Loucy (cell line): ENCODE measurements around the gene CHD6.

ENCODE experiments used
- H2AFZ ChIP-seq: fragments of 200-600 bp; sonication (generic); 2 replicates; pipeline ENCODE4 v1.6.0; 2016; ENCODE audit warnings: antibody characterized with exemption, mild to moderate bottlenecking, low read length, moderate library complexity
- H3F3A ChIP-seq: fragments of 200-600 bp; 2 replicates; pipeline ENCODE4 v1.6.0; 2016; ENCODE audit warnings: antibody characterized with exemption, low read depth, mild to moderate bottlenecking
- H3K27me3 ChIP-seq: fragments of 200-600 bp; sonication (generic); 2 replicates; pipeline ENCODE4 v1.6.1; 2014; ENCODE audit warnings: low read length, mild to moderate bottlenecking; ENCODE audit not compliant: insufficient read depth, poor library complexity, severe bottlenecking
- H3K36me3 ChIP-seq: fragments of 200-600 bp; sonication (generic); 2 replicates; pipeline ENCODE4 v1.6.1; 2016; ENCODE audit warnings: low read length; ENCODE audit not compliant: insufficient read depth
- H3K4me1 ChIP-seq: fragments of 200-600 bp; sonication (generic); 2 replicates; pipeline ENCODE4 v1.5.1; 2014; ENCODE audit warnings: low read length, mild to moderate bottlenecking; ENCODE audit not compliant: insufficient read depth, poor library complexity, severe bottlenecking
- H3K4me2 ChIP-seq: fragments of 200-600 bp; sonication (generic); 2 replicates; pipeline ENCODE4 v1.6.0; 2014; ENCODE audit warnings: antibody characterized with exemption, low read length, low read depth, mild to moderate bottlenecking; ENCODE audit not compliant: poor library complexity, severe bottlenecking
- H3K4me3 ChIP-seq: fragments of 200-600 bp; sonication (generic); 2 replicates; pipeline ENCODE4 v1.5.1; 2014; ENCODE audit warnings: low read length, mild to moderate bottlenecking, mixed read lengths; ENCODE audit not compliant: poor library complexity, severe bottlenecking
- H3K79me2 ChIP-seq: fragments of 200-600 bp; sonication (generic); 2 replicates; pipeline ENCODE4 v1.6.1; 2014; ENCODE audit warnings: low read length; ENCODE audit not compliant: insufficient read depth
- H3K9ac ChIP-seq: fragments of 200-600 bp; sonication (generic); 2 replicates; pipeline ENCODE4 v1.6.0; 2014; ENCODE audit warnings: mild to moderate bottlenecking, low read depth, low read length, moderate library complexity; ENCODE audit not compliant: poor library complexity, severe bottlenecking
- H3K9me2 ChIP-seq: fragments of 200-600 bp; sonication (generic); replicated peaks from 2 replicates; pipeline ENCODE4 v1.6.1; 2016; ENCODE audit warnings: low read depth, low read length, mixed read lengths
- H3K9me3 ChIP-seq: fragments of 200-600 bp; sonication (generic); 2 replicates; pipeline ENCODE4 v1.6.1; 2014; ENCODE audit warnings: mild to moderate bottlenecking, antibody characterized with exemption, low read length, low read depth; ENCODE audit not compliant: insufficient read depth
- H4K20me1 ChIP-seq: fragments of 200-600 bp; sonication (generic); 2 replicates; pipeline ENCODE4 v1.6.0; 2014; ENCODE audit warnings: antibody characterized with exemption, low read length, mild to moderate bottlenecking; ENCODE audit not compliant: insufficient read depth, poor library complexity, severe bottlenecking
- CTCF ChIP-seq: fragments of 200-600 bp; sonication (generic); conservative IDR thresholded peaks from 2 replicates; pipeline ENCODE4 v1.5.1; 2014; ENCODE audit warnings: mild to moderate bottlenecking, antibody characterized with exemption, low read length
- EZH2phosphoT487 ChIP-seq: fragments of 200-600 bp; IDR thresholded peaks from 2 replicates; pipeline ENCODE4 v1.6.1; 2018; ENCODE audit warnings: antibody characterized with exemption, mild to moderate bottlenecking, moderate library complexity, borderline replicate concordance

CHD6 gene

GRCh38 chr20:41654292-41654691 lies 36.1 kb upstream of the CHD6 start:
- Histone ChIP-seq H3K79me2 (no peaks in the 10 kb centered on the region), H3K4me2 (no peak overlapping the region), H2AFZ (no peak overlapping the region), H3F3A (no peaks in the 10 kb centered on the region), H3K9me3 (no peaks in the 10 kb centered on the region), H3K4me1 (no peaks in the 10 kb centered on the region), H3K9ac (no peak overlapping the region), H3K4me3 (no peak overlapping the region), H3K36me3 (no peaks in the 10 kb centered on the region), H3K27me3 (no peaks in the 10 kb centered on the region), H4K20me1 (no peaks in the 10 kb centered on the region), H3K9me2 (no peaks in the 10 kb centered on the region)
- TF ChIP-seq CTCF, result no peak
- no peak for TF ChIP-seq EZH2phosphoT487

GRCh38 chr20:41650231-41650948 lies 32.2 kb upstream of the CHD6 start:
- Histone ChIP-seq H3K27me3 (no peaks in the 10 kb centered on the region), H3K4me3 (no peak overlapping the region)

GRCh38 chr20:41649489-41649888 lies 31.3 kb upstream of the CHD6 start:
- TF ChIP-seq EZH2phosphoT487 (no peak), CTCF (no peak)
- no peaks in the 10 kb centered on the region for H3K4me1 ChIP-seq
- H3F3A ChIP-seq, result no peaks in the 10 kb centered on the region
- no peak overlapping the region for H3K4me3 ChIP-seq
- H3K4me2 ChIP-seq, result no peak overlapping the region
- no peaks in the 10 kb centered on the region for H3K9me2 ChIP-seq
- no peaks in the 10 kb centered on the region for H3K27me3 ChIP-seq
- H4K20me1 ChIP-seq, result no peaks in the 10 kb centered on the region
- H3K9me3 ChIP-seq, result no peaks in the 10 kb centered on the region
- no peaks in the 10 kb centered on the region for H3K79me2 ChIP-seq
- no peak overlapping the region for H3K9ac ChIP-seq
- H3K36me3 ChIP-seq, result no peaks in the 10 kb centered on the region
- H2AFZ ChIP-seq, result no peak overlapping the region

More at GRCh38 chr20:41650231-41650948, 32.2 kb upstream of the CHD6 start:
- Histone ChIP-seq H3K4me1 (no peaks in the 10 kb centered on the region), H3F3A (no peaks in the 10 kb centered on the region), H3K36me3 (no peaks in the 10 kb centered on the region), H3K9me3 (no peaks in the 10 kb centered on the region), H3K9ac (no peak overlapping the region), H3K9me2 (no peaks in the 10 kb centered on the region), H3K4me2 (no peak overlapping the region), H2AFZ (no peak overlapping the region), H4K20me1 (no peaks in the 10 kb centered on the region), H3K79me2 (no peaks in the 10 kb centered on the region)
- no peak for TF ChIP-seq EZH2phosphoT487
- TF ChIP-seq CTCF, result no peak
